ENCODE results near the gene ESRRG.

- TF ChIP-seq CTCF (IDR thresholded peaks at IDR 0.05; ENCODE audit: borderline replicate concordance, extremely low read depth, low read length, poor library complexity, severe bottlenecking) (no peak), EZH2 (IDR thresholded peaks at IDR 0.05; ENCODE audit: borderline replicate concordance, low read depth, low read length, severe bottlenecking) (no peak)
Measured at GRCh38 chr1:216566641-216567205, 156.5 kb downstream of the ESRRG start.

All from DND-41 (cell line).